Osteocyte (in vitro differentiated cells): ENCODE data around the gene RASSF4. TPM values are rescaled to one million over a fixed set of nuclear protein-coding genes. Genes with fewer than 3 reads are reported as not detected.
A peak's percentile ranks its signal among the peaks of the same experiment; 100 is the strongest.

Experiments
- DNase-seq: peaks from one replicate; pipeline ENCODE4 v3.0.0; 2021; ENCODE audit warnings: mixed read lengths; ENCODE audit not compliant: unreplicated experiment; ENCODE audit errors: extremely low spot score
- H3K27ac Mint-ChIP-seq: one replicate; pipeline ENCODE4 v1.8.0; 2021; ENCODE audit warnings: mild to moderate bottlenecking, mixed read lengths; ENCODE audit not compliant: unreplicated experiment
- H3K27me3 Mint-ChIP-seq: one replicate; pipeline ENCODE4 v1.8.0; 2021; ENCODE audit warnings: mixed read lengths; ENCODE audit not compliant: unreplicated experiment
- H3K36me3 Mint-ChIP-seq: one replicate; pipeline ENCODE4 v1.8.0; 2021; ENCODE audit warnings: mixed read lengths; ENCODE audit not compliant: unreplicated experiment
- H3K4me1 Mint-ChIP-seq: one replicate; pipeline ENCODE4 v1.8.0; 2021; ENCODE audit warnings: mixed read lengths; ENCODE audit not compliant: unreplicated experiment
- H3K4me3 Mint-ChIP-seq: one replicate; pipeline ENCODE4 v1.8.0; 2021; ENCODE audit warnings: mild to moderate bottlenecking, moderate library complexity, mixed read lengths; ENCODE audit not compliant: unreplicated experiment
- H3K9me3 Mint-ChIP-seq: one replicate; pipeline ENCODE4 v1.8.0; 2021; ENCODE audit warnings: mixed read lengths; ENCODE audit not compliant: unreplicated experiment
- CTCF ChIP-seq: fragments of 200-600 bp; sonication (generic); IDR thresholded peaks from 2 replicates; pipeline ENCODE4 v1.5.0; 2021; ENCODE audit warnings: antibody characterized with exemption, mild to moderate bottlenecking, moderate library complexity
- long read RNA-seq: library from polyadenylated mRNA; unstranded; transcript quantifications from one replicate; pipeline ENCODE4 v2.0.0, GENCODE V29; 2021
- total RNA-seq: library from RNA; stranded (reverse); gene quantifications from 2 replicates; pipeline ENCODE4 v1.2.1, GENCODE V29; 2021

The RASSF4 gene
- 11.7 and 11.8 TPM in 2 replicates for total RNA-seq
- long read RNA-seq, full-length matches to known transcripts, result 13 of 25 reads
- long read RNA-seq, partial matches to known transcripts, result 6 of 25 reads
- long read RNA-seq, other reads (novel, unspliced or antisense), result 6 of 25 reads

- peak; percentile 92 for DNase-seq
- H3K9me3 Mint-ChIP-seq, result peaks cover 4% of the 10 kb centered on the region
- peak within 1 kb of the TSS; percentile 47 for H3K27ac Mint-ChIP-seq
- peak within 1 kb of the TSS; percentile 82 for H3K4me3 Mint-ChIP-seq
- peaks cover 8% of the 10 kb centered on the region for H3K36me3 Mint-ChIP-seq
- H3K27me3 Mint-ChIP-seq, result no peaks in the 10 kb centered on the region
- H3K4me1 Mint-ChIP-seq, result peaks cover 51% of the 10 kb centered on the region
- no peak for TF ChIP-seq CTCF
Measured at GRCh38 chr10:44959247-44960087, at the start of gene RASSF4. TSS of gene RASSF4 (plus strand) at chr10:44959802. CDS start at chr10:44970203, 10,401 bp downstream.

- Mint-ChIP-seq H3K36me3 (no peaks in the 10 kb centered on the region), H3K27ac (no peak overlapping the region), H3K27me3 (peaks cover 9% of the 10 kb centered on the region), H3K9me3 (no peaks in the 10 kb centered on the region), H3K4me1 (peaks cover 22% of the 10 kb centered on the region), H3K4me3 (no peak overlapping the region)
- DNase-seq, result no peak
- TF ChIP-seq CTCF, result no peak
Measured at GRCh38 chr10:44909910-44910309, 49.7 kb upstream of the RASSF4 start.

- H3K27me3 Mint-ChIP-seq, result peaks cover 11% of the 10 kb centered on the region
- no peak for TF ChIP-seq CTCF
- peaks cover 22% of the 10 kb centered on the region for H3K4me1 Mint-ChIP-seq
- no peak for DNase-seq
- H3K27ac Mint-ChIP-seq, result no peak overlapping the region
- H3K9me3 Mint-ChIP-seq, result no peaks in the 10 kb centered on the region
- no peaks in the 10 kb centered on the region for H3K36me3 Mint-ChIP-seq
- H3K4me3 Mint-ChIP-seq, result no peak overlapping the region
Measured at GRCh38 chr10:44910602-44911001, 49.0 kb upstream of the RASSF4 start.

- Mint-ChIP-seq H3K4me3 (no peak within 1 kb of the TSS), H3K4me1 (peaks cover 22% of the 10 kb centered on the region), H3K27ac (no peak within 1 kb of the TSS), H3K36me3 (no peaks in the 10 kb centered on the region), H3K9me3 (no peaks in the 10 kb centered on the region), H3K27me3 (peaks cover 15% of the 10 kb centered on the region)
- no peak for DNase-seq
- TF ChIP-seq CTCF, result no peak
Measured at GRCh38 chr10:44911081-44911540, 48.5 kb upstream of the RASSF4 start, which contains the start of gene TMEM72. TSS of gene TMEM72 (plus strand) at chr10:44911337. CDS start at chr10:44911513, 176 bp downstream.

- Mint-ChIP-seq H3K9me3 (no peaks in the 10 kb centered on the region), H3K4me3 (no peak overlapping the region), H3K36me3 (no peaks in the 10 kb centered on the region), H3K4me1 (peaks cover 22% of the 10 kb centered on the region), H3K27me3 (peaks cover 23% of the 10 kb centered on the region), H3K27ac (no peak overlapping the region)
- TF ChIP-seq CTCF, result no peak
- DNase-seq, result no peak
Measured at GRCh38 chr10:44911951-44912350, 47.7 kb upstream of the RASSF4 start.
